GM18526 (cell line): ENCODE results near the gene AGPAT2.

Experiments used
- POLR2A ChIP-seq: IDR thresholded peaks from 3 replicates; pipeline ENCODE4 v1.6.1; 2011; ENCODE audit not compliant: insufficient read length; ENCODE audit errors: extremely low read depth

AGPAT2 gene

DNA sequence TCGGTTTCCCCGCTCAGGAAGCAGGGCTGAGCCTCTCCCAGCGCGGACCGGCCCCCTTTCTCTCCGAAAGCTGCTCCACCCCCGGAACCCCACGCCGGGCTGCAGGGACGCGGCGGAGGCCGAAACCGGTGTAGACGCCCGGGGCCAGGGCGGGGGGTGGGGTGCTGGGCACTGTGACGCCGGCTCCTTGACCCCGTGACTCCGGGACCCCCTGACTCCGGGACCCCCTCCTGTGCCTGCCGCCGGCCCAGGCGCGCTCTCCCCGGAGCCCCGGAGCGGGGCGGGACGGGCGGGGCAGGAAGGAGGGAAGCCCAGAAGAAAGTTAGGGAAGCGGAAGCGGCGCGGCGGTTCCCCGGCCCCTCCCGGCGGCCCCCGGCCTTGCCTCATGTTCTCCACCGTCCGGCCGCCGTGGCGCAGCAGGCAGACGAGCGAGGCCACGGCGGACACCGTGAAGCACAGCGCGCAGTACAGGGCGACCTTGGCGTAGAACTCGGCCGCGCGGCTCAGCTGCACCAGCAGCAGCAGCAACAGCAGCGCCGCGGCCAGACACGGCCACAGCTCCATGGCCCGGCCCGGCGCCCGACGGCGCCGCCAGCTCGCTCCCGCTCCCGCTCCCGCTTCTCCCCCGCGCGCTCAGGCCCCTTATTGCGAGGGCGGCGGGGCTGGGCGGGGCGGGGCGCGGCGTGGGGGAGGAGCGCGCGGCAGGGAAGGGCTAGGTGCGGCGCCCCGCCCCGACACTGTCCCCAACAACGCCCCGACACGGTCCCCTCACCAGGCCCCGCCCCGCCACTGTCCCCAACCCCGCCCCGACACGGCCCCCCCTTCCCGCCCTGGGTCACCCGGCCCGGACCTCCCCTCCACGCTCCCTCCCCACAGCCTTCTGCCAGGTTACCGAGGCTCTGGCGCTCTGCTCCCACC, at the start of gene AGPAT2:
Gene AGPAT2 (minus strand): TSS at position 664 of the 918 bp plus-strand sequence. CDS start 100 bp downstream, at position 564.
- TF ChIP-seq POLR2A, result peak; percentile 51

DNA sequence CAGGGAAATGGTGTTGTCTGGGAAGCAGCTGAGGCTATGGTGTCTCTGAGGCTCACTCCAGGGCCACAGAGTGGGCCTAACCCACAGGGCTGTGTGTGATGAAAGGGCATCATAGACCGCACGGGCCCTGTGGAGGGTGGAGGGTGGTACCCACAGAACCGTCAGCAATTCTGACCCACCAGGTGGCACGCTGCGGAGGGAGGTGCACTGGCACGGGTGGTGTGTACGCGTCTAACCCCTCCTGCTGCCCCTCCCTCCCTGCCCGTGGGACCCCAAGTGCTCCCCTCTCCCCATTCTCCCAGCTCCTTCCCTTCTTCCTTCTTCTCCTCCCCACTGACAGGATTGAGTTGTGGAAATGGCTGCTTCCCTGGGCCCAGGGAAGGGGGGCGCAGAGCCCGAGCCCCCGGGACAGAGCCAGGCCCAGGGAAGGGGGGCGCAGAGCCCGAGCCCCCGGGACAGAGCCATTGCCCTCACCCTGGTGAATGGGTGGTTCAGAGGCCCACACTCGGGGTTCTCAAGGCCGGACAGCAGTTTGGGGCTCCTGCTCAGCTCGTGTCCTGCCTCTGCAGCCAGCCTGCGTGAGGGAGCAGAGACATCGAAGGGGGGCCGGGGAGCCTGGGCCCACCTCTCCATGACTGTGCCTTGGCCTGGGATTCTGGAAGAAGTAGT, 48.7 kb upstream of the AGPAT2 start:
- TF ChIP-seq POLR2A, result no peak

DNA sequence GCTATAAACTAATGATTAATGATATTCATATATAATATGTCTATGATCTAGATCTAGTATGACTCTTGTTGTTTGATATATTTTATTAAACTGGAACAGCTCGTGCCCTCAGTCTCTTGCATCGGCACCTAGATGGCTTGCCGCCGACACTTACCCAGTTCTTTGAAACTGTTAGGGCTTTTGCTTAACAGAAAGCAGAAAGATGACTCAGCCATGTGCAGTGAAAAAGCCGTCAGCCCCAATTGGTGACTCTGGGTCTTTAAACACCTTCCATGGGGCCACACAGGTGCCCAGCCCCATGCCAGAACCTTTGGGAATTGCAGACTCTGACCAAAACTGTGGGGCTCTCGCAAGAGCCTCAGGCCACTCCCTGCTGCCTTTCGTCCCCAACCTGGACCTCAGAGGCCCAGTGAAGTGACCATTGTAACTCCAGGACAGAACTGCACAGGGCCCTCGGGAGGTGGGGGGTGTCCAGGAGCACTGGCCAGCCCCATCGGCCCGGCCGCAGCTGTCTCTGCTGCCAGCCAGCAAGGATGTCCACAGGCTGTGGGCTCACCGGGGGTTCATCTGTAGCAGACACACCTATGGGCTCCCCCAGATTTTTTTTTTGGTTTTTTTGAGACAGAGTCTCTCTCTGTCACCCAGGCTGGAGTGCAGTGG, 47.7 kb upstream of the AGPAT2 start:
- no peak for TF ChIP-seq POLR2A

DNA sequence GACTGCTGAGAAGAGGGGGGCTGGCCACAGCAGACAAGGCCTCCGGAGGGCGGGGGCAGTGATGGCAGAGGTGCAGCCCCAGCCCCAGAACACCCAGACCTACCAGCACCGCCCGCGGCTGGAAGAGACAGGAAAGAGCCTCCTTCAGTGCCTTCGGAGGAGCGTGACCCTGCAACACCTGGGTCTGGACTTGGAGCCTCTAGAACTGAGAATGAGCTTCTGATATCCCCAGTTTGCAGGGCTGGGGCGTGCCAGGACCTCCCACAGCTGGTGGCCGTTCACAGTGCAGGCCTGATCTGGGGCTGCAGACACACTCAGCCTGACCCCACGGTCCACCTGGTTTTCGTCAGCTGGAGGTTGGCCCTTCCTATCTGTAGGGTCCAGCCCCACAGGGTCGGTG, 46.4 kb upstream of the AGPAT2 start:
- TF ChIP-seq POLR2A, result no peak

DNA sequence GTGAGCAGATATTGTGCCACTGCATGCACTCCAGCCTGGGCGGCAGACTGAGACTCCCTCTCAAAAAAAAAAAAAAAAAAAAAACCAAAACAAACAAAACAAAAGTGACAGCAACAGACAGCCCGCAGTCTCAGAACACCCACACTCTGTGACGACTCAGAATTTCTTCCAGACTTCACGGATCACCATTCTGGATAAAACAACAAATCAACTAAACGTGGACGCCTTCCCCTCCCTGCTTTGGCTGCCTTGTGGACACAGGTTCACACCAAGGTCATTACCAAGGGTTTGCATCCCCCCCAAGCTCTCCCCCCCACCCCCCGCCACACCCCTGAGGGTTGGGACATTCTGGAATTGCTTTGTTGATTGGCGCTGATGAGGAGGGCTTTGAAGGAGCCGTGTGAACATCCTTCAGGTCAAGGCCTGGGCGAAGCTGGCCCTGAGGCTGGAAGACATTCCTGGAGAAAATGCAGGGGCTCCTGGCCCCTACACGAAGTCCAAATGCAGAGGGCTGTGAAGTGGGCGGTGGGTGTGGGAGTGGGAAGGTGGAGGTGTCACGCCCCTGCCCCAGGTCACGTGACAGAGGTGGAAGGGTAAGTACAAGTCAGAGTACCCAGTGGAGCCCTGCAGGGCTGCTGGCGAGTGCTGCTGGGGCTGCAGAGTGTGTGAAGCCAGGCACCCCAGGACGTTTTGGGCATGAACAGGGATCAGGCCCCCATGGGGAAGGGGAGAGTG, 45.4 kb upstream of the AGPAT2 start:
- no peak for TF ChIP-seq POLR2A

GRCh38 chr9:136729926-136730325, 42.7 kb upstream of the AGPAT2 start:
- TF ChIP-seq POLR2A, result no peak

DNA sequence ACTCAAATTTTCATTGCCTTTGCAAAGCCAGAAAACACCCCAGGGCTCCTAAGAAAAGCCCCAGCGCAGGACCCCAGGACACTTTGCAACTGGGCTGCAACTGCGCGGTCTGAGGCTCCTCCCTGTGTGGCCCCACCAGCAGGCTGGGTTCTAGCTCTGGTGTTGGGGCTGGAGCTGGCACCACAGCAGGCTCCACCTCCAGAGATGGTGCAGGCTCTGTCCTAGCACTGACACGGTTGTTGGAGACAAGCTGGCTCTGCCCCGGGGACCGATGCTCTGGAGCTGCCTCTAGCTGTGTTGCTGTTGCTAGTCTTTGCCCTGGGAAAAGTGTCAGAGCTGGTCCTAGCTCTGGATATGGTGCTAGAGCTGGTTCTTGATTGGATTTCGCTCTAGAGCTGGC, 41.9 kb upstream of the AGPAT2 start:
- TF ChIP-seq POLR2A, result no peak

- no peak for TF ChIP-seq POLR2A
Observed at GRCh38 chr9:136728548-136729123, 41.4 kb upstream of the AGPAT2 start.

- TF ChIP-seq POLR2A, result peak; percentile 99
Observed at GRCh38 chr9:136728080-136728547, 40.9 kb upstream of the AGPAT2 start.

- TF ChIP-seq POLR2A, result no peak
Observed at GRCh38 chr9:136726631-136727191, 39.5 kb upstream of the AGPAT2 start.

GRCh38 chr9:136726118-136726517, 38.9 kb upstream of the AGPAT2 start:
- no peak for TF ChIP-seq POLR2A

DNA sequence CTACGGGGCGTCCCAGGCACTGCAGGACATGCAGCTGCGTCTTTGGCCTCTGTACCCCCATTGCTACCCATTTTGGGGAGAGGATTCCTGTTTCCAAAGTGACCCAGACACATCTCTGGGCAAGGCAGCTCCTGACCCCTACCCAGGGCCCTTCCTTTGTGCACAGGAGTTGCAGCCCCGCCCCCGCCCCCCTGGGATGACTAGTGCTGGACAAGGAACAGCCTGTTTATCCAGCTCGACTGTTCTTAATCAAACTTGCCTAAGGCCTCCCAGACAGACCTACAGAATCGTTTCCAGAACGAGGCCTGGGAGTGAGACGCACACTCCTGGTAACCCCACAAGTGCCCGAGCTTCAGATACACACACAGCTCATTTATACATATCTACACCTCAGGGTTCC, 38.4 kb upstream of the AGPAT2 start:
- no peak for TF ChIP-seq POLR2A

GRCh38 chr9:136724772-136725171, 37.5 kb upstream of the AGPAT2 start:
- TF ChIP-seq POLR2A, result no peak

GRCh38 chr9:136723989-136724388, 36.7 kb upstream of the AGPAT2 start:
- TF ChIP-seq POLR2A, result no peak
